GM13977 (cell line): Measurements from ENCODE around the gene RFC5.

Experiments used
- DNase-seq: peaks from one replicate; pipeline ENCODE4 v3.0.0; 2012; ENCODE audit warnings: low spot score
- CTCF ChIP-seq: IDR thresholded peaks from 2 replicates; pipeline ENCODE4 v1.5.1; 2012; ENCODE audit warnings: mild to moderate bottlenecking, control low read depth; ENCODE audit not compliant: insufficient read depth; ENCODE audit errors: extremely low read depth, missing control alignments
- in situ Hi-C: fragments of 300-500 bp; cut with MboI; formaldehyde crosslinking; loops from one replicate; pipeline ENCODE4 v1.12.0; 2022; ENCODE audit warnings: low sequenced_read_pairs, low pct_unique_long_range_greater_than_20kb, mixed read lengths, inconsistent platforms; ENCODE audit not compliant: unreplicated experiment

The RFC5 gene

GRCh38 chr12:117972301-117972700, 44.2 kb upstream of the RFC5 start:
- no peak for TF ChIP-seq CTCF
- no peak for DNase-seq
- in situ Hi-C loops: no loop called here

- no peak for TF ChIP-seq CTCF
- in situ Hi-C loops: no loop called here
- DNase-seq: no peak
Measured at GRCh38 chr12:117975006-117975405, 41.5 kb upstream of the RFC5 start.

- DNase-seq: no peak
- in situ Hi-C loops: no loop called here
- no peak for TF ChIP-seq CTCF
Measured at GRCh38 chr12:117977373-117977772, 39.1 kb upstream of the RFC5 start.

- in situ Hi-C loops: no loop called here
- DNase-seq: no peak
Measured at GRCh38 chr12:117980616-117981015, 35.9 kb upstream of the RFC5 start.

GRCh38 chr12:117981267-117981666, 35.2 kb upstream of the RFC5 start:
- no peak for TF ChIP-seq CTCF
- no peak for DNase-seq
- in situ Hi-C loops: no loop called here

More at GRCh38 chr12:117980616-117981015, 35.9 kb upstream of the RFC5 start:
- no peak for TF ChIP-seq CTCF

GRCh38 chr12:117985182-117985581, 31.3 kb upstream of the RFC5 start:
- TF ChIP-seq CTCF: no peak
- no peak for DNase-seq
- in situ Hi-C loops: no loop called here

- no peak for TF ChIP-seq CTCF
- no peak for DNase-seq
- in situ Hi-C loops: no loop called here
Measured at GRCh38 chr12:117986705-117987469, 29.6 kb upstream of the RFC5 start.
